NT2/D1 (cell line): Measurements from ENCODE around the gene SIRT4.

Source experiments
- SUZ12 ChIP-seq: IDR thresholded peaks from 2 replicates; pipeline ENCODE4 v1.6.1; 2011; ENCODE audit not compliant: insufficient read length, insufficient read depth; ENCODE audit errors: extremely low read depth
- YY1 ChIP-seq: IDR thresholded peaks from 2 replicates; pipeline ENCODE4 v1.6.1; 2011; ENCODE audit not compliant: insufficient read length, insufficient read depth
- ZNF274 ChIP-seq: IDR thresholded peaks from 2 replicates; pipeline ENCODE4 v1.6.1; 2011; ENCODE audit warnings: mild to moderate bottlenecking, low read depth, low read length

DNA sequence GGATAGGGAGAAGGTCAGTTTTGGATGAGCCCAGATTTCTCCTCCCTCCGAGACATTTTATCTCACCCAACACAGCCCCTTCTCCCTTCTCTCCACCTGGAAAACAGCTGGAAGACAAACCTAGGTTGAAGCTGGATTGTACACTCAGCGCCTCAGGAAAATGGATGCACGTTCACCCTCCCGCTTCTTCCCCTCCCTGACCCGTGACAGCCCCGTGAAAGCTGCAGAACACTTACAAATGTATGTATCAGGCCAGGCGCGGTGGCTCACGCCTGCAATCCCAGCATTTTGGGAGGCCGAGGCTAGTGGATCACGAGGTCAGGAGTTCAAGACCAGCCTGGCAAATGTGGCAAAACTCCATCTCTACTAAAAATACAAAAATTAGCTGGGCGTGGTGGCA is 14.6 kb upstream of the SIRT4 start:
- TF ChIP-seq YY1 (no peak), ZNF274 (no peak), SUZ12 (no peak)
